ENCODE data around the gene TAF4B. TPM values are rescaled to one million over a fixed set of nuclear protein-coding genes. Genes with fewer than 3 reads are reported as not detected.

Gene TAF4B
- total and polyA plus RNA-seq, 3 experiments from 2014 or later, result 4.3 to 19.5 (median 18.7) TPM

- Histone ChIP-seq H3K27me3 (ENCODE audit: insufficient read depth, low read length, poor library complexity, severe bottlenecking) (no peaks in the 10 kb centered on the region), H3K36me3 (ENCODE audit: insufficient read depth, low read length) (no peaks in the 10 kb centered on the region), H3K4me3 (ENCODE audit: low read length) (no peak overlapping the region), H3K9me3 (ENCODE audit: low read length) (no peaks in the 10 kb centered on the region), H3K27ac (ENCODE audit: low read depth, low read length) (no peak overlapping the region), H3K4me1 (ENCODE audit: insufficient read depth, low read length) (no peaks in the 10 kb centered on the region)
- POLR2A ChIA-PET, result no interaction called here
- peaks cover 0 to 5% (median 4%) of the 10 kb centered on the region in 3 donors for H3K4me1 Mint-ChIP-seq
- no peaks in the 10 kb centered on the region for H3K27me3 Mint-ChIP-seq
- DNase-seq, result no peak
- peaks cover 3 to 39% (median 23%) of the 10 kb centered on the region in 3 donors for H3K36me3 Mint-ChIP-seq
- no peak overlapping the region for H3K27ac Mint-ChIP-seq
- H3K4me3 Mint-ChIP-seq, result no peak overlapping the region
- H3K9me3 Mint-ChIP-seq, result no peaks in the 10 kb centered on the region
- CTCF ChIA-PET, result no interaction called here
Observed at GRCh38 chr18:26268454-26268853, 42.2 kb downstream of the TAF4B start.

- H3K4me1 ChIP-seq (ENCODE audit: insufficient read depth, low read length), result no peaks in the 10 kb centered on the region
- Mint-ChIP-seq H3K9me3 (no peaks in the 10 kb centered on the region), H3K4me1 (no peaks in the 10 kb centered on the region), H3K27ac (peak overlapping the region in 1 of 8 donors; percentile 6), H3K36me3 (peaks cover 3 to 53% (median 31%) of the 10 kb centered on the region in 3 donors), H3K4me3 (no peak overlapping the region), H3K27me3 (no peaks in the 10 kb centered on the region)
- CTCF ChIA-PET, result no interaction called here
- DNase-seq, result no peak
- POLR2A ChIA-PET, result no interaction called here
- H3K27ac ChIP-seq (ENCODE audit: low read depth, low read length), result no peak overlapping the region
- no peaks in the 10 kb centered on the region for H3K9me3 ChIP-seq (ENCODE audit: low read length)
- no peaks in the 10 kb centered on the region for H3K36me3 ChIP-seq (ENCODE audit: insufficient read depth, low read length)
- no peak overlapping the region for H3K4me3 ChIP-seq (ENCODE audit: low read length)
- no peaks in the 10 kb centered on the region for H3K27me3 ChIP-seq (ENCODE audit: insufficient read depth, low read length, poor library complexity, severe bottlenecking)
Observed at GRCh38 chr18:26271917-26272549, 45.8 kb downstream of the TAF4B start.

- POLR2A ChIA-PET, result no interaction called here
- no peaks in the 10 kb centered on the region for H3K27me3 ChIP-seq (ENCODE audit: insufficient read depth, low read length, poor library complexity, severe bottlenecking)
- DNase-seq, result no peak
- H3K9me3 Mint-ChIP-seq, result no peaks in the 10 kb centered on the region
- no peak overlapping the region for H3K4me3 Mint-ChIP-seq
- no peak overlapping the region for H3K27ac ChIP-seq (ENCODE audit: low read depth, low read length)
- peak overlapping the region in 1 of 8 donors; percentile 43 for H3K27ac Mint-ChIP-seq
- H3K4me1 Mint-ChIP-seq, result no peaks in the 10 kb centered on the region
- no peaks in the 10 kb centered on the region for H3K4me1 ChIP-seq (ENCODE audit: insufficient read depth, low read length)
- H3K9me3 ChIP-seq (ENCODE audit: low read length), result no peaks in the 10 kb centered on the region
- CTCF ChIA-PET, result no interaction called here
- H3K36me3 ChIP-seq (ENCODE audit: insufficient read depth, low read length), result no peaks in the 10 kb centered on the region
- no peak overlapping the region for H3K4me3 ChIP-seq (ENCODE audit: low read length)
- H3K36me3 Mint-ChIP-seq, result peaks cover 6 to 51% (median 26%) of the 10 kb centered on the region in 3 donors
- no peaks in the 10 kb centered on the region for H3K27me3 Mint-ChIP-seq
Observed at GRCh38 chr18:26277374-26277773, 51.1 kb downstream of the TAF4B start.

GRCh38 chr18:26279428-26279827 lies 53.2 kb downstream of the TAF4B start:
- no peak for DNase-seq
- H3K27me3 Mint-ChIP-seq, result no peaks in the 10 kb centered on the region
- no peaks in the 10 kb centered on the region for H3K9me3 Mint-ChIP-seq
- Histone ChIP-seq H3K36me3 (ENCODE audit: insufficient read depth, low read length) (no peaks in the 10 kb centered on the region), H3K4me3 (ENCODE audit: low read length) (no peak overlapping the region), H3K9me3 (ENCODE audit: low read length) (no peaks in the 10 kb centered on the region), H3K27me3 (ENCODE audit: insufficient read depth, low read length, poor library complexity, severe bottlenecking) (no peaks in the 10 kb centered on the region), H3K27ac (ENCODE audit: low read depth, low read length) (no peak overlapping the region), H3K4me1 (ENCODE audit: insufficient read depth, low read length) (no peaks in the 10 kb centered on the region)
- H3K4me1 Mint-ChIP-seq, result no peaks in the 10 kb centered on the region
- POLR2A ChIA-PET, result no interaction called here
- peaks cover 11 to 57% (median 35%) of the 10 kb centered on the region in 3 donors for H3K36me3 Mint-ChIP-seq
- H3K27ac Mint-ChIP-seq, result no peak overlapping the region
- no peak overlapping the region for H3K4me3 Mint-ChIP-seq
- CTCF ChIA-PET, result no interaction called here

- peaks cover 9 to 43% (median 13%) of the 10 kb centered on the region in 3 donors for H3K36me3 Mint-ChIP-seq
- H3K27me3 Mint-ChIP-seq, result peaks cover 0 to 2% of the 10 kb centered on the region in 2 donors
- no peaks in the 10 kb centered on the region for H3K9me3 Mint-ChIP-seq
- H3K9me3 ChIP-seq (ENCODE audit: low read length), result no peaks in the 10 kb centered on the region
- no peaks in the 10 kb centered on the region for H3K4me1 ChIP-seq (ENCODE audit: insufficient read depth, low read length)
- H3K4me3 Mint-ChIP-seq, result no peak overlapping the region
- ChIA-PET POLR2A (no interaction called here), CTCF (no interaction called here)
- H3K27me3 ChIP-seq (ENCODE audit: insufficient read depth, low read length, poor library complexity, severe bottlenecking), result no peaks in the 10 kb centered on the region
- no peaks in the 10 kb centered on the region for H3K36me3 ChIP-seq (ENCODE audit: insufficient read depth, low read length)
- H3K4me3 ChIP-seq (ENCODE audit: low read length), result no peak overlapping the region
- no peak for DNase-seq
- no peak overlapping the region for H3K27ac Mint-ChIP-seq
- H3K27ac ChIP-seq (ENCODE audit: low read depth, low read length), result no peak overlapping the region
- H3K4me1 Mint-ChIP-seq, result peaks cover 3 to 17% (median 12%) of the 10 kb centered on the region in 3 donors
Observed at GRCh38 chr18:26286008-26286407, 59.8 kb downstream of the TAF4B start.

DNA sequence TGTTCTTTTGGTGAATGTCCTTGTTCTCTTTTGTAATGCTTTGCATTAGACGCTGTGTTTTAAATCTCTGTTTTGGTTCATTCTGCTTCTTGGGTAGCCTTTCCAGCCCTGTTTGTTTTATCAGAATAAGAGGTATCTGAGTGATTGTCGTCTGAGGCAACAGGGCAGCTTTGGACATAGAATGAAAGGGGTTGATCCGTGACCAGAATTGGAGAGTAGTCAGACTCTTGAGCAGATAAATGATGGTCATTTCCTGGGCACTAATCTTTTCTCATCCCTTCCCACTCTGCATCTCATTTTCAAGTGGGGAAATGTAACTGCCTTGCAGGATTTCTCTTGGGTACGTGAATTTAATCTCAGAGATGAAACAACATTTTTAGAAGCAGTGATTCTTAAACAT lies 61.4 kb downstream of the TAF4B start:
- peaks cover 3 to 17% (median 12%) of the 10 kb centered on the region in 3 donors for H3K4me1 Mint-ChIP-seq
- no peak overlapping the region for H3K27ac Mint-ChIP-seq
- H3K9me3 ChIP-seq (ENCODE audit: low read length), result no peaks in the 10 kb centered on the region
- no peaks in the 10 kb centered on the region for H3K9me3 Mint-ChIP-seq
- ChIA-PET POLR2A (no interaction called here), CTCF (no interaction called here)
- H3K27ac ChIP-seq (ENCODE audit: low read depth, low read length), result no peak overlapping the region
- H3K4me3 Mint-ChIP-seq, result no peak overlapping the region
- no peak overlapping the region for H3K4me3 ChIP-seq (ENCODE audit: low read length)
- peaks cover 0 to 2% of the 10 kb centered on the region in 2 donors for H3K27me3 Mint-ChIP-seq
- peaks cover 7 to 46% (median 18%) of the 10 kb centered on the region in 3 donors for H3K36me3 Mint-ChIP-seq
- no peaks in the 10 kb centered on the region for H3K4me1 ChIP-seq (ENCODE audit: insufficient read depth, low read length)
- no peaks in the 10 kb centered on the region for H3K36me3 ChIP-seq (ENCODE audit: insufficient read depth, low read length)
- no peak for DNase-seq
- H3K27me3 ChIP-seq (ENCODE audit: insufficient read depth, low read length, poor library complexity, severe bottlenecking), result no peaks in the 10 kb centered on the region

GRCh38 chr18:26290385-26290784 lies 64.1 kb downstream of the TAF4B start:
- peaks cover 0 to 40% (median 18%) of the 10 kb centered on the region in 3 donors for H3K36me3 Mint-ChIP-seq
- peaks cover 3 to 17% (median 12%) of the 10 kb centered on the region in 3 donors for H3K4me1 Mint-ChIP-seq
- no peaks in the 10 kb centered on the region for H3K27me3 ChIP-seq (ENCODE audit: insufficient read depth, low read length, poor library complexity, severe bottlenecking)
- DNase-seq, result no peak
- ChIA-PET CTCF (no interaction called here), POLR2A (no interaction called here)
- H3K27me3 Mint-ChIP-seq, result no peaks in the 10 kb centered on the region
- H3K9me3 Mint-ChIP-seq, result no peaks in the 10 kb centered on the region
- H3K27ac ChIP-seq (ENCODE audit: low read depth, low read length), result no peak overlapping the region
- H3K4me1 ChIP-seq (ENCODE audit: insufficient read depth, low read length), result no peaks in the 10 kb centered on the region
- no peaks in the 10 kb centered on the region for H3K36me3 ChIP-seq (ENCODE audit: insufficient read depth, low read length)
- no peak overlapping the region for H3K4me3 ChIP-seq (ENCODE audit: low read length)
- H3K9me3 ChIP-seq (ENCODE audit: low read length), result no peaks in the 10 kb centered on the region
- H3K4me3 Mint-ChIP-seq, result no peak overlapping the region
- H3K27ac Mint-ChIP-seq, result peak overlapping the region in 1 of 8 donors; percentile 8

- Mint-ChIP-seq H3K27ac (no peak overlapping the region), H3K36me3 (peaks cover 0 to 33% (median 11%) of the 10 kb centered on the region in 3 donors), H3K4me3 (no peak overlapping the region), H3K9me3 (no peaks in the 10 kb centered on the region), H3K4me1 (peaks cover 2 to 11% (median 6%) of the 10 kb centered on the region in 3 donors), H3K27me3 (no peaks in the 10 kb centered on the region)
- no peak overlapping the region for H3K4me3 ChIP-seq (ENCODE audit: low read length)
- no peaks in the 10 kb centered on the region for H3K36me3 ChIP-seq (ENCODE audit: insufficient read depth, low read length)
- ChIA-PET POLR2A (no interaction called here), CTCF (no interaction called here)
- H3K27ac ChIP-seq (ENCODE audit: low read depth, low read length), result no peak overlapping the region
- no peak for DNase-seq
- no peaks in the 10 kb centered on the region for H3K9me3 ChIP-seq (ENCODE audit: low read length)
- H3K4me1 ChIP-seq (ENCODE audit: insufficient read depth, low read length), result no peaks in the 10 kb centered on the region
- no peaks in the 10 kb centered on the region for H3K27me3 ChIP-seq (ENCODE audit: insufficient read depth, low read length, poor library complexity, severe bottlenecking)
Observed at GRCh38 chr18:26293982-26294381, 67.7 kb downstream of the TAF4B start.

Measured in CD8-positive, alpha-beta memory T cell (primary cell).